ENCODE results near the gene ACADSB. TPM values are rescaled to one million over a fixed set of nuclear protein-coding genes. Genes with fewer than 3 reads are reported as not detected.

The ACADSB gene
- polyA plus RNA-seq, 1 of the 3 experiments (the other 2 are of a cell fraction) = 5.9 TPM

DNA sequence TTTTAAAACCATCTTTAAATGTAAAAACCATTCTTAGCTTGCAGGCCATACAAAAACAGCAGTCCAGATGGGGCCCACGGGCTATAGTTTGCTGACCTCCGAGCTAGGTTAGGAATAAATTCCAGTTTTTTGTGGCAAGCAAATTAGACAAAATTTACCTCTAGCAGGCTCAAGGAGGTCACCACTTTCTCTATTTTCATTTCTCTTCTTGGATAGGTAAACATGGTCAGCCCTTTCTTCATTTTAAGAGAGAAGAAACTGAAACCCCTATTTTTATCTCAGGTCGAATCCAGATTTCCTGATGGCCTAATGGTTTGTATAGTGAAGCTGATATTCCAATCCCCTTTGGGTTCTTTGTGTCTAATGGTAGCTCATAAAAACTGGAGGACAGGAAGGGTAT is 10.9 kb upstream of the ACADSB start:
- H2AFZ ChIP-seq (ENCODE audit: low read depth) = no peak overlapping the region
- peaks cover 44% of the 10 kb centered on the region for H3K79me2 ChIP-seq (ENCODE audit: insufficient read depth)
- no peak for DNase-seq
- H3K4me2 ChIP-seq = no peak overlapping the region
- H3K9ac ChIP-seq = no peak overlapping the region
- H3K9me3 ChIP-seq = no peaks in the 10 kb centered on the region
- no peaks in the 10 kb centered on the region for H3K9me2 ChIP-seq
- no peaks in the 10 kb centered on the region for H4K20me1 ChIP-seq (ENCODE audit: insufficient read depth)
- peaks cover 34 to 47% of the 10 kb centered on the region in 2 experiments for H3K36me3 ChIP-seq (replicated peaks in 1 of 2; ENCODE audit: control insufficient read depth in 1 of 2, insufficient read depth in 2 of 2, low read length in 1 of 2)
- no peak overlapping the region for H3K4me3 ChIP-seq (ENCODE audit: low read depth in 2 of 2, low read length in 1 of 2)
- no peak overlapping the region for H3K27ac ChIP-seq (ENCODE audit: low read depth in 2 of 2, low read length in 1 of 2)
- ChIA-PET POLR2A (no interaction called here), CTCF (interaction anchor here (4.1 kb wide), 1 partner anchor 17 kb away, joined by 18 read pairs; the partner anchor contains the start of gene PSTK)
- H3F3A ChIP-seq (replicated peaks; ENCODE audit: insufficient read depth) = no peaks in the 10 kb centered on the region
- 88% methylated on average over 3 of the region's 3 CpGs for WGBS (ENCODE audit: low lambda C conversion rate)
- no peak for TF ChIP-seq TAF1 (IDR thresholded peaks at IDR 0.05; ENCODE audit: borderline replicate concordance, low read depth, low read length)
- TF ChIP-seq TCF12 (IDR thresholded peaks at IDR 0.05) = no peak
- TF ChIP-seq ELF1 (IDR thresholded peaks at IDR 0.05) = no peak
- TF ChIP-seq EZH2phosphoT487 (IDR thresholded peaks at IDR 0.05; ENCODE audit: borderline replicate concordance, low read depth) = no peak
- TF ChIP-seq EP300 (IDR thresholded peaks at IDR 0.05; ENCODE audit: borderline replicate concordance in 1 of 2, low read depth in 1 of 2, low read length in 1 of 2) = no peak
- no peak for TF ChIP-seq FOXJ3 (CRISPR knock-in tag; IDR thresholded peaks at IDR 0.05)
- no peak for TF ChIP-seq NFIC (IDR thresholded peaks at IDR 0.05; ENCODE audit: borderline replicate concordance)
- no peak for TF ChIP-seq RFX5 (IDR thresholded peaks at IDR 0.05; ENCODE audit: low read length)
- TF ChIP-seq, protein P1, sequence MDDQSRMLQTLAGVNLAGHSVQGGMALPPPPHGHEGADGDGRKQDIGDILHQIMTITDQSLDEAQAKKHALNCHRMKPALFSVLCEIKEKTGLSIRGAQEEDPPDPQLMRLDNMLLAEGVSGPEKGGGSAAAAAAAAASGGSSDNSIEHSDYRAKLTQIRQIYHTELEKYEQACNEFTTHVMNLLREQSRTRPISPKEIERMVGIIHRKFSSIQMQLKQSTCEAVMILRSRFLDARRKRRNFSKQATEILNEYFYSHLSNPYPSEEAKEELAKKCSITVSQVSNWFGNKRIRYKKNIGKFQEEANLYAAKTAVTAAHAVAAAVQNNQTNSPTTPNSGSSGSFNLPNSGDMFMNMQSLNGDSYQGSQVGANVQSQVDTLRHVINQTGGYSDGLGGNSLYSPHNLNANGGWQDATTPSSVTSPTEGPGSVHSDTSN (IDR thresholded peaks at IDR 0.05) = no peak
- TF ChIP-seq GATA2 (CRISPR knock-in tag; IDR thresholded peaks at IDR 0.05) = no peak
- no peaks in the 10 kb centered on the region for H3K4me1 ChIP-seq (ENCODE audit: control insufficient read depth in 1 of 2, insufficient read depth in 2 of 2, low read depth in 1 of 2, low read length in 1 of 2)
- no peaks in the 10 kb centered on the region for H3K27me3 ChIP-seq (ENCODE audit: insufficient read depth)

DNA sequence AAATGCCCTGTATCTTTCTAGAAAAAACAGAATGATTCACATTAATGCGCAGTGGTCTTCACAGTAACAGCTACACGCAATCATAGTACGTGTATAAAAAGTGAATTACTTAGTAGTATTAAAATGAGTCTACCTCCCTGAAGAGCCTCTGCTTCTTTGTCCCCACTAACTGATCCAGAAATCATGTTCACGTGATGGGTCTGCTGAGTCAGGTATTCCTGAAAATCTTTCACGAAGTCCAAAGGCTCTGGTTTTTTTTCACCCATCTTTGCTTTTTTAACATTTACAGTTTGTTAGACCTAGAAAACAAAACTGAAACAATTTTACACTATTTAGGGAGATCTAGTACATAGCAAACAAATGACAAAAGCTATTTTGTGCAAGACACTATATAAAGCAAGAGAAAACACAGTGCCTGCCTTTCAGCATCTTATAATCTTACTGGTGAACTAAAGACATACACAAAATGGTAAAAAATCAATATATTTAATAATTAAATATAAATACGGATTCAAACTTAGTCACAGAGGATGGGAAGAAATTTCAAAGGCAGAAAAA is 10.4 kb upstream of the ACADSB start:
- CTCF ChIA-PET = interaction anchor here (4.1 kb wide), 1 partner anchor 17 kb away, joined by 18 read pairs; the partner anchor contains the start of gene PSTK

More for the DNA sequence above, 10.4 kb upstream of the ACADSB start:
- Histone ChIP-seq H3K27ac (ENCODE audit: low read depth in 2 of 2, low read length in 1 of 2) (no peak overlapping the region), H2AFZ (ENCODE audit: low read depth) (no peak overlapping the region), H3K9me2 (no peaks in the 10 kb centered on the region), H3K4me2 (no peak overlapping the region), H3K4me3 (ENCODE audit: low read depth in 2 of 2, low read length in 1 of 2) (no peak overlapping the region), H3K9ac (no peak overlapping the region), H3K79me2 (ENCODE audit: insufficient read depth) (peaks cover 49% of the 10 kb centered on the region), H3K27me3 (ENCODE audit: insufficient read depth) (no peaks in the 10 kb centered on the region), H3K4me1 (ENCODE audit: control insufficient read depth in 1 of 2, insufficient read depth in 2 of 2, low read depth in 1 of 2, low read length in 1 of 2) (no peaks in the 10 kb centered on the region), H3K36me3 (replicated peaks in 1 of 2; ENCODE audit: control insufficient read depth in 1 of 2, insufficient read depth in 2 of 2, low read length in 1 of 2) (peaks cover 34 to 42% of the 10 kb centered on the region in 2 experiments), H3F3A (replicated peaks; ENCODE audit: insufficient read depth) (no peaks in the 10 kb centered on the region), H4K20me1 (ENCODE audit: insufficient read depth) (no peaks in the 10 kb centered on the region), H3K9me3 (no peaks in the 10 kb centered on the region)
- POLR2A ChIA-PET = interaction anchor here (0.6 kb wide), 1 partner anchor 139 kb away, joined by 5 read pairs; no protein-coding TSS in a partner anchor
- WGBS (ENCODE audit: low lambda C conversion rate) = 99% methylated on average over 6 of the region's 6 CpGs
- no peak for DNase-seq
- TF ChIP-seq TCF12 (IDR thresholded peaks at IDR 0.05) = no peak
- TF ChIP-seq MEF2A (IDR thresholded peaks at IDR 0.05; ENCODE audit: borderline replicate concordance, low read depth) = no peak
- TF ChIP-seq RAD21 (IDR thresholded peaks at IDR 0.05; ENCODE audit: low read length) = no peak
- no peak for TF ChIP-seq GATA2 (CRISPR knock-in tag; IDR thresholded peaks at IDR 0.05)
- TF ChIP-seq NRF1 (IDR thresholded peaks at IDR 0.05; ENCODE audit: low read depth, low read length) = no peak
- TF ChIP-seq SMC3 (IDR thresholded peaks at IDR 0.05; ENCODE audit: low read depth, low read length) = no peak
- TF ChIP-seq YY1 (IDR thresholded peaks at IDR 0.05; ENCODE audit: low read depth) = no peak
- TF ChIP-seq MXI1 (IDR thresholded peaks at IDR 0.05; ENCODE audit: low read depth, low read length) = no peak
- TF ChIP-seq, protein P2, sequence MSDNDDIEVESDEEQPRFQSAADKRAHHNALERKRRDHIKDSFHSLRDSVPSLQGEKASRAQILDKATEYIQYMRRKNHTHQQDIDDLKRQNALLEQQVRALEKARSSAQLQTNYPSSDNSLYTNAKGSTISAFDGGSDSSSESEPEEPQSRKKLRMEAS (IDR thresholded peaks at IDR 0.05; ENCODE audit: low read depth) = no peak
- TF ChIP-seq JUND (IDR thresholded peaks at IDR 0.05) = no peak
- TF ChIP-seq ELF1 (IDR thresholded peaks at IDR 0.05) = no peak
- TF ChIP-seq EZH2phosphoT487 (IDR thresholded peaks at IDR 0.05; ENCODE audit: borderline replicate concordance, low read depth) = no peak
- TF ChIP-seq, protein P3, sequence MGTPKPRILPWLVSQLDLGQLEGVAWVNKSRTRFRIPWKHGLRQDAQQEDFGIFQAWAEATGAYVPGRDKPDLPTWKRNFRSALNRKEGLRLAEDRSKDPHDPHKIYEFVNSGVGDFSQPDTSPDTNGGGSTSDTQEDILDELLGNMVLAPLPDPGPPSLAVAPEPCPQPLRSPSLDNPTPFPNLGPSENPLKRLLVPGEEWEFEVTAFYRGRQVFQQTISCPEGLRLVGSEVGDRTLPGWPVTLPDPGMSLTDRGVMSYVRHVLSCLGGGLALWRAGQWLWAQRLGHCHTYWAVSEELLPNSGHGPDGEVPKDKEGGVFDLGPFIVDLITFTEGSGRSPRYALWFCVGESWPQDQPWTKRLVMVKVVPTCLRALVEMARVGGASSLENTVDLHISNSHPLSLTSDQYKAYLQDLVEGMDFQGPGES (IDR thresholded peaks at IDR 0.05; ENCODE audit: low read depth, low read length) = no peak
- no peak for TF ChIP-seq FOSL2 (IDR thresholded peaks at IDR 0.05; ENCODE audit: borderline replicate concordance, low read depth)

Data from SK-N-SH (cell line).